Memory B cell (primary cell): ENCODE results near the gene RPS5.

ENCODE experiments used
- ATAC-seq: fragments of 150-1000 bp; cut with Tn5 transposase; 2 replicates; pipeline ENCODE4 v1.10.0; 2021; ENCODE audit warnings: low read depth, mild to moderate bottlenecking, moderate library complexity
- DNase-seq, 2 donors: peaks; one replicate each; pipeline ENCODE4 v3.0.0; 2022; ENCODE audit warnings: low spot score in 2 of 2
- H3K27ac Mint-ChIP-seq: one replicate; pipeline ENCODE4 v1.8.0; 2022; ENCODE audit warnings: mild to moderate bottlenecking, moderate library complexity, mixed read lengths
- H3K27me3 Mint-ChIP-seq: one replicate; pipeline ENCODE4 v1.8.0; 2022; ENCODE audit warnings: mixed read lengths
- H3K36me3 Mint-ChIP-seq: one replicate; pipeline ENCODE4 v1.8.0; 2022; ENCODE audit warnings: mild to moderate bottlenecking, mixed read lengths
- H3K4me1 Mint-ChIP-seq: one replicate; pipeline ENCODE4 v1.8.0; 2022; ENCODE audit warnings: mixed read lengths
- H3K4me3 Mint-ChIP-seq: one replicate; pipeline ENCODE4 v1.8.0; 2022; ENCODE audit warnings: mild to moderate bottlenecking, moderate library complexity, mixed read lengths
- H3K9me3 Mint-ChIP-seq: one replicate; pipeline ENCODE4 v1.8.0; 2022; ENCODE audit warnings: mixed read lengths

Gene RPS5

GRCh38 chr19:58385891-58386575 lies 1.0 kb upstream of the RPS5 start:
- Mint-ChIP-seq H3K27me3 (no peaks in the 10 kb centered on the region), H3K4me3 (peak overlapping the region; percentile 92), H3K9me3 (no peaks in the 10 kb centered on the region), H3K4me1 (peaks cover 21% of the 10 kb centered on the region), H3K27ac (peak overlapping the region; percentile 89), H3K36me3 (peaks cover 12% of the 10 kb centered on the region)
- ATAC-seq (no peak), DNase-seq (no peak)

- peaks cover 17% of the 10 kb centered on the region for H3K4me1 Mint-ChIP-seq
These were observed 487 bp downstream of the RPS5 start for GRCh38 chr19:58387338-58388174.

GRCh38 chr19:58388175-58388526 lies 1.1 kb downstream of the RPS5 start:
- H3K36me3 Mint-ChIP-seq: peaks cover 16% of the 10 kb centered on the region
- no peaks in the 10 kb centered on the region for H3K9me3 Mint-ChIP-seq
- H3K27ac Mint-ChIP-seq: peak overlapping the region; percentile 89
- H3K27me3 Mint-ChIP-seq: no peaks in the 10 kb centered on the region
- peak overlapping the region; percentile 92 for H3K4me3 Mint-ChIP-seq
- ATAC-seq: no peak
- no peak for DNase-seq
- peaks cover 21% of the 10 kb centered on the region for H3K4me1 Mint-ChIP-seq

More at GRCh38 chr19:58387338-58388174, 487 bp downstream of the RPS5 start:
- H3K27me3 Mint-ChIP-seq: no peaks in the 10 kb centered on the region
- H3K9me3 Mint-ChIP-seq: no peaks in the 10 kb centered on the region
- DNase-seq: no peak
- ATAC-seq: no peak
- peak overlapping the region; percentile 89 for H3K27ac Mint-ChIP-seq
- H3K4me3 Mint-ChIP-seq: peak overlapping the region; percentile 92
- H3K36me3 Mint-ChIP-seq: peaks cover 12% of the 10 kb centered on the region

GRCh38 chr19:58392945-58393724 lies 6.1 kb downstream of the RPS5 start:
- Mint-ChIP-seq H3K9me3 (no peaks in the 10 kb centered on the region), H3K4me3 (no peak overlapping the region), H3K36me3 (peaks cover 32% of the 10 kb centered on the region), H3K4me1 (peaks cover 18% of the 10 kb centered on the region), H3K27me3 (peaks cover 10% of the 10 kb centered on the region), H3K27ac (no peak overlapping the region)
- ATAC-seq: no peak
- DNase-seq: no peak

GRCh38 chr19:58393725-58394033 lies 6.6 kb downstream of the RPS5 start:
- Mint-ChIP-seq H3K36me3 (peaks cover 32% of the 10 kb centered on the region), H3K9me3 (no peaks in the 10 kb centered on the region), H3K4me1 (peaks cover 16% of the 10 kb centered on the region), H3K4me3 (no peak overlapping the region), H3K27me3 (peaks cover 10% of the 10 kb centered on the region), H3K27ac (no peak overlapping the region)
- ATAC-seq (no peak), DNase-seq (no peak)

GRCh38 chr19:58394821-58395219 lies 7.8 kb downstream of the RPS5 start:
- H3K4me3 Mint-ChIP-seq: no peak overlapping the region
- DNase-seq (no peak), ATAC-seq (no peak)
- H3K36me3 Mint-ChIP-seq: peaks cover 29% of the 10 kb centered on the region
- H3K27me3 Mint-ChIP-seq: peaks cover 10% of the 10 kb centered on the region
- H3K4me1 Mint-ChIP-seq: peaks cover 16% of the 10 kb centered on the region
- H3K27ac Mint-ChIP-seq: no peak overlapping the region
- H3K9me3 Mint-ChIP-seq: no peaks in the 10 kb centered on the region

GRCh38 chr19:58395220-58395978 lies 8.3 kb downstream of the RPS5 start, which contains the start of gene RNF225:
TSS of gene RNF225 (plus strand) at chr19:58395656. CDS start at chr19:58396090, 434 bp downstream.
- Mint-ChIP-seq H3K4me3 (no peak within 1 kb of the TSS), H3K4me1 (peaks cover 18% of the 10 kb centered on the region), H3K9me3 (no peaks in the 10 kb centered on the region), H3K27me3 (peaks cover 10% of the 10 kb centered on the region), H3K36me3 (peaks cover 27% of the 10 kb centered on the region), H3K27ac (peak within 1 kb of the TSS; percentile 31)
- no peak for ATAC-seq
- no peak for DNase-seq

GRCh38 chr19:58395979-58396627 lies 9.0 kb downstream of the RPS5 start:
- Mint-ChIP-seq H3K4me1 (peaks cover 18% of the 10 kb centered on the region), H3K9me3 (no peaks in the 10 kb centered on the region), H3K27ac (no peak overlapping the region), H3K36me3 (peaks cover 23% of the 10 kb centered on the region), H3K4me3 (no peak overlapping the region), H3K27me3 (peaks cover 12% of the 10 kb centered on the region)
- ATAC-seq (no peak), DNase-seq (no peak)

GRCh38 chr19:58396691-58397532 lies 9.8 kb downstream of the RPS5 start:
- H3K4me3 Mint-ChIP-seq: no peak overlapping the region
- peaks cover 21% of the 10 kb centered on the region for H3K4me1 Mint-ChIP-seq
- H3K36me3 Mint-ChIP-seq: peaks cover 23% of the 10 kb centered on the region
- no peaks in the 10 kb centered on the region for H3K9me3 Mint-ChIP-seq
- peaks cover 12% of the 10 kb centered on the region for H3K27me3 Mint-ChIP-seq
- no peak overlapping the region for H3K27ac Mint-ChIP-seq
- ATAC-seq: no peak
- DNase-seq: no peak

GRCh38 chr19:58397533-58398037 lies 10.5 kb downstream of the RPS5 start:
- ATAC-seq (no peak), DNase-seq (no peak)
- no peak overlapping the region for H3K4me3 Mint-ChIP-seq
- peaks cover 23% of the 10 kb centered on the region for H3K36me3 Mint-ChIP-seq
- H3K4me1 Mint-ChIP-seq: peaks cover 21% of the 10 kb centered on the region
- H3K27ac Mint-ChIP-seq: no peak overlapping the region
- H3K27me3 Mint-ChIP-seq: peaks cover 12% of the 10 kb centered on the region
- no peaks in the 10 kb centered on the region for H3K9me3 Mint-ChIP-seq

- Mint-ChIP-seq H3K36me3 (peaks cover 19% of the 10 kb centered on the region), H3K9me3 (no peaks in the 10 kb centered on the region), H3K4me1 (peaks cover 17% of the 10 kb centered on the region), H3K4me3 (no peak overlapping the region), H3K27ac (no peak overlapping the region), H3K27me3 (peaks cover 12% of the 10 kb centered on the region)
- DNase-seq (no peak), ATAC-seq (no peak)
These were observed 11.0 kb downstream of the RPS5 start for GRCh38 chr19:58398087-58398486.

- DNase-seq (no peak), ATAC-seq (no peak)
- Mint-ChIP-seq H3K27ac (no peak overlapping the region), H3K36me3 (peaks cover 17% of the 10 kb centered on the region), H3K27me3 (peaks cover 12% of the 10 kb centered on the region), H3K4me3 (no peak overlapping the region), H3K9me3 (no peaks in the 10 kb centered on the region), H3K4me1 (peaks cover 17% of the 10 kb centered on the region)
These were observed 11.5 kb downstream of the RPS5 start for GRCh38 chr19:58398545-58398944.
